AG09309 (cell line): ENCODE results near the gene GAB1.

Source experiments
- DNase-seq: peaks from one replicate; pipeline ENCODE4 v3.0.0-alpha.2; 2010; ENCODE audit warnings: low read depth
- H3K4me3 ChIP-seq: 2 replicates; pipeline ENCODE4 v1.5.1; 2011; ENCODE audit warnings: mild to moderate bottlenecking, low read depth, low read length, moderate library complexity; ENCODE audit not compliant: control insufficient read depth
- TF ChIP-seq, protein P1 (sequence below): IDR thresholded peaks from 2 replicates; pipeline ENCODE4 v1.5.1; 2011; ENCODE audit warnings: mild to moderate bottlenecking, low read depth, low read length, inconsistent platforms; ENCODE audit not compliant: insufficient read depth, control insufficient read depth; ENCODE audit errors: missing control alignments

Gene GAB1

DNA sequence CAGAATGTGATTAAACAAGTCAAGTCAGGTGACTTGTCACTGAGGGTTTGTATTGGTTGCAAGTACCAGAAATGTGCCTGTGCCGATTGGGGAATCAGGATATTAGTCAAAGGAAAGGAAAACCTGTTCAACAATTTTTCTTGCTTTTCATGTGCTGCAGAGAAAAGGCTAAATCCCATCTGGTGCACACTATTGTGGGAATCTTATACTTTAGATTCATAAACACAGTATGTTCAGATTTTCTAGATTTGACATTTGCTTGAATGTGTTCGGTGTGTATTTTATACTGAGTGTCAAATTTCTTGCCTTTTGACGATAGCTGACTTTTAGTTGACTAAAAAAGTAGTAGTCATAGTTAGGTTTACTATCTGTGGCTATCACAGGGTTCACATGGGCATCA lies 37.6 kb downstream of the GAB1 start:
- TF ChIP-seq, protein P1, sequence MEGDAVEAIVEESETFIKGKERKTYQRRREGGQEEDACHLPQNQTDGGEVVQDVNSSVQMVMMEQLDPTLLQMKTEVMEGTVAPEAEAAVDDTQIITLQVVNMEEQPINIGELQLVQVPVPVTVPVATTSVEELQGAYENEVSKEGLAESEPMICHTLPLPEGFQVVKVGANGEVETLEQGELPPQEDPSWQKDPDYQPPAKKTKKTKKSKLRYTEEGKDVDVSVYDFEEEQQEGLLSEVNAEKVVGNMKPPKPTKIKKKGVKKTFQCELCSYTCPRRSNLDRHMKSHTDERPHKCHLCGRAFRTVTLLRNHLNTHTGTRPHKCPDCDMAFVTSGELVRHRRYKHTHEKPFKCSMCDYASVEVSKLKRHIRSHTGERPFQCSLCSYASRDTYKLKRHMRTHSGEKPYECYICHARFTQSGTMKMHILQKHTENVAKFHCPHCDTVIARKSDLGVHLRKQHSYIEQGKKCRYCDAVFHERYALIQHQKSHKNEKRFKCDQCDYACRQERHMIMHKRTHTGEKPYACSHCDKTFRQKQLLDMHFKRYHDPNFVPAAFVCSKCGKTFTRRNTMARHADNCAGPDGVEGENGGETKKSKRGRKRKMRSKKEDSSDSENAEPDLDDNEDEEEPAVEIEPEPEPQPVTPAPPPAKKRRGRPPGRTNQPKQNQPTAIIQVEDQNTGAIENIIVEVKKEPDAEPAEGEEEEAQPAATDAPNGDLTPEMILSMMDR = no peak
- DNase-seq = no peak
- no peak overlapping the region for H3K4me3 ChIP-seq

DNA sequence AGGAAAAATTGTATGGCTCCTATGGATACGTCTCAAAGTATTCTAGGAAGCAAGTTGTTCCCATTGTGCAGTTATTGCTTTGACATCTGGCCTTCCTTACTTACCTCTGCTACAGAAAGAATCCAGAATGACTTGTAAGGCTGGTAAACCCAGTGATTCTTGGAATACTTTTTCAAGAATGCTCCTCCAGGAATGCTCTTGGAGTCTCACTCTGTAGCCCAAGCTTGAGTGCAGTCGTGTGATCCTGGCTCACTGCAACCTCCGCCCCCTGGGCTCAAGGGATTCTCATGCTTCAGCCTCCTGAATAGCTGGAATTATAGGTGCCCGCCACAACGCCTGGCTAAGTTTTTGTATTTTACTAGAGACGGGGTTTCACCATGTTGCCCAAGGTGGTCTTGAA lies 38.1 kb downstream of the GAB1 start:
- TF ChIP-seq, protein P1 = no peak
- H3K4me3 ChIP-seq = no peak overlapping the region
- no peak for DNase-seq

DNA sequence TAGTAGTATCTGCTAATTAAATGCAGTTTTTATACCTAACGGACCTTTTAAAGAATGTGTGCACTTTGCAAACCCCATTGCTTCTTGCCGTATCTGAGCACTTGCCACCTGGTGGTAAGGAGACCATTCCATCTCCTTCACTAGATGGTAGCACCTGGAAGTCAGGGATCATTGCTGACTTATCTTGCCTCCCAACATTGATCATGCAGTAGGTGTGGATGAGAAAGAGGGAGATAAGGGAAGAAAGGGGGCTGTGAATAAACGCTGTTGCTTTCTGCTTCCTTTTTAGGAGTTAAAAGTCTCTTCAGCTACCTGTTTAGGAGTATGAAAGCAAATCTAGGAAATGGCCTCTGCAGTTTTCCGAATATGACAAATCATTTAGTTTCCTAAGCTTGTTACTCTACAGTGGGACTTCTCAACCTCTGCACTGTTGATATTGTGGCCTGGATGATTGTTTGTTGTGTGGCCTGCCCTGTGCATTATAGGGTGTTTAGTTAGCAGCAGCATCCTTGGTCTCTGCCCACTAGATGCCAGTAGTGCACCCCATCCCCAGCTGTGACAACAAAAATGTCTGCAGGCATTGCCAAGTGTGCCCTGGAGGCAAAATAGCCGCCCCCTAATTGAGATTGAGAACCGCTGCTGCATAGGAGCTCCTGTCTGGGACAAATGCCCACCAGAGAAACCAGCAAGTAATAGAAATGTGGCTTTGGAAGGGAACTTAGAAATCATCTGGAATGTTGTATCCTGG lies 38.8 kb downstream of the GAB1 start:
- no peak for DNase-seq
- TF ChIP-seq, protein P1 = peak; percentile 59
- H3K4me3 ChIP-seq = no peak overlapping the region

DNA sequence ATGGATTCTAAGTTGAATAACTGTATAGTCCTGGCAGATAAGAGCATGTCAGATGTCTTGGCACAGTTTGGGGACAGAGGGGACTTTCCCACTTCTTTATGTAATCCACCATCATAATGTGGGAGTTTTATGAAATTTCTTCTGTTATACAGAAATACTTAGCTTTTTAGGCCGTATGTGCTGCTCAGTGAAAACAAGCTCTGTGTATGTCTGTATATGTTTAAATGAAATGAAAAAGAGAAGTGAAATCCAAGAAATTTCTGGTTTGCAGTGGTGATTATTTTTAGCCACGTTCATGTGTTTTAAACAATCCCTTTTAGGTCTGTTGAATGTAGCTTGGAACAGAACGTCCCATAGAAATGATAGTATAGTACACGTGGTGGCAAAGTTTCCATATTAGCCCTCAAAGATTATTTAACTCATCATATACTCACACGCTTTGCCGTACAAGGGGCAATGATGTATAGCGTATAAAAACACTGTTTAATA lies 41.0 kb downstream of the GAB1 start:
- no peak for DNase-seq
- TF ChIP-seq, protein P1 = no peak
- no peak overlapping the region for H3K4me3 ChIP-seq

DNA sequence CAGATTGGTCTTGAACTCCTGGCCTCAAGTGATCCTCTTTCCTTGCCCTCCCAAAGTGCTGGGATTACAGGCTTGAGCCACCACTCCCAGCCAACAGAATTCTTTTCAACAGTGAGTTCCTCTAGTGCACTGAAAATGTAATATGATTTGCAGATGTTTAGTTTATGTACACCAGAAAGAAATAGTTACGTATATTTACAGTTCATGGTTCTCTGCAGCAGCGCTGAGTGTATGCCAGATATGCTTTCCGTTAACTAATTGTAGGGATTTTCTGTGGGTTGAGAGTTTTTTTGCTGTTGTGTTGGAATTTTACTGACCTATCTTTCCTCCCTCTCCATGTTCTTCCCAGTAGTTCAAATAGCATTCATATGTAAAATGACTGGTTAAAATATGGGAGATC lies 44.0 kb downstream of the GAB1 start:
- DNase-seq = no peak
- TF ChIP-seq, protein P1 = no peak
- H3K4me3 ChIP-seq = no peak overlapping the region

DNA sequence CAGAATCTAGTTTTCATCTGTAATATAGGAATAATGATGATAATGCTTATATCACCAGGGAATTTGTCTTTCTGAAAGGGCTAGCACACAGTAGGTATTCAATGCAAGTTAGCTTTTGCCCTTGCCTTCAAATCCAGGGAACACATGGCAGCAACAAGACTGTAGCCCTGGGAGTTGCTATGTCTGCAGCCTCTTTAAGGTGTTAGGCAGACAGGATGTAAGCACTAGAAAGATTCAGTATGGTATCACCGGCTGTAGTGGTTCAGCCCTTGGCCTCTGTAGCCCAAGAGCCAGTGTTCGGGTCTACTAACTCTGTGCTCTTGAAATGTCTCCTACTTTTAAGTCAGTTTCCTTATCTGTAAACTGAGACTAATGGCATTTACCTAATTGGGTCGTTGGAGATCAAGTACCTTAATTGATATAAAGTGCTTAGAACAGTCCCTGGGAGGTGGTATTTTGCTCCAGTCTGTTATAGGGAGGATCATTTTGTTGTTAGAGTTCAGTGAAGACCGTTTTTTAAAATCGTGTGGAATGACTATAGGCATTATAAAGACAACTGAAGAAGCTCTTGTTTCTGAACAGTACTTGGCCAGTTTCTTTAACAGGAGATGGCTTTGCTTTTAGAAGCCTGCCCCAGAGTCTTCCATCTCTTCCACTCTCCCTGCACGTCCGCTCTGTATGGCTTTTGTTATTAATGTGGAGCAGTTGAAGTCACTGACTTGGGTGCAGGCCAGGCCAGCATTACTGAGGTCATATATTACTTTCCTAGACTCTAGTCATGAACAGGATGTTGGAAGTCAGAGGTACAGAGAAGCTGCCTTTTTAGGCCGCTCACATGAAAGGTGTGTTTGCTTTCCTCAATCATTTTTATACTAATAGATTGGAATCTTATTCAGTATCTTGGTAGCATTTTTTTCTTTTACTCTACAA lies 44.8 kb downstream of the GAB1 start:
- H3K4me3 ChIP-seq = no peak overlapping the region
- TF ChIP-seq, protein P1 = no peak
- DNase-seq = no peak
